H9 (cell line): Measurements from ENCODE around the gene ARHGEF16. TPM values are rescaled to one million over a fixed set of nuclear protein-coding genes. Genes with fewer than 3 reads are reported as not detected.

Experiments used
- DNase-seq: peaks from one replicate; pipeline ENCODE4 v3.0.0-alpha.2; 2017
- H2AFZ ChIP-seq: one replicate; pipeline ENCODE4 v1.6.1; 2013; ENCODE audit warnings: mild to moderate bottlenecking, low read length, control low read depth, moderate library complexity
- H2AK5ac ChIP-seq: 2 replicates; pipeline ENCODE4 v1.6.1; 2013; ENCODE audit warnings: low read length, control low read depth, mixed read lengths; ENCODE audit not compliant: insufficient read length
- H2BK120ac ChIP-seq: one replicate; pipeline ENCODE4 v1.6.1; 2013; ENCODE audit warnings: low read depth, mild to moderate bottlenecking, low read length, control low read depth, inconsistent platforms; ENCODE audit not compliant: poor library complexity, severe bottlenecking
- H2BK12ac ChIP-seq: 2 replicates; pipeline ENCODE4 v1.6.1; 2013; ENCODE audit warnings: low read length, control low read depth, mixed read lengths, low read depth; ENCODE audit not compliant: insufficient read length
- H2BK15ac ChIP-seq: 2 replicates; pipeline ENCODE4 v1.6.1; 2013; ENCODE audit warnings: low read depth, low read length, control low read depth
- H2BK20ac ChIP-seq: one replicate; pipeline ENCODE4 v1.6.1; 2013; ENCODE audit warnings: low read depth, mild to moderate bottlenecking, low read length, control low read depth, inconsistent platforms; ENCODE audit not compliant: poor library complexity, severe bottlenecking
- H2BK5ac ChIP-seq: 2 replicates; pipeline ENCODE4 v1.6.1; 2013; ENCODE audit warnings: low read length, control low read depth, mixed read lengths; ENCODE audit not compliant: insufficient read length
- H3K14ac ChIP-seq: 2 replicates; pipeline ENCODE4 v1.6.1; 2013; ENCODE audit warnings: low read length, control low read depth; ENCODE audit not compliant: insufficient read depth
- H3K18ac ChIP-seq: 2 replicates; pipeline ENCODE4 v1.6.1; 2013; ENCODE audit warnings: low read depth, mild to moderate bottlenecking, mixed read lengths, low read length, control low read depth; ENCODE audit not compliant: insufficient read length
- H3K23ac ChIP-seq: 2 replicates; pipeline ENCODE4 v1.6.1; 2013; ENCODE audit warnings: low read length, control low read depth, mixed read lengths, low read depth; ENCODE audit not compliant: insufficient read length
- H3K23me2 ChIP-seq: 2 replicates; pipeline ENCODE4 v1.6.1; 2013; ENCODE audit warnings: low read depth, mild to moderate bottlenecking, mixed read lengths, low read length, control low read depth; ENCODE audit not compliant: insufficient read length, poor library complexity, severe bottlenecking
- H3K27ac ChIP-seq: 2 replicates; pipeline ENCODE4 v1.5.1; 2013; ENCODE audit warnings: low read length, control low read depth, mixed read lengths, low read depth; ENCODE audit not compliant: insufficient read length
- H3K27me3 ChIP-seq: 2 replicates; pipeline ENCODE4 v1.6.1; 2013; ENCODE audit warnings: low read length, control low read depth, inconsistent platforms; ENCODE audit not compliant: insufficient read depth
- H3K4ac ChIP-seq: 2 replicates; pipeline ENCODE4 v1.6.1; 2013; ENCODE audit warnings: low read depth, mild to moderate bottlenecking, control low read depth, inconsistent platforms, low read length, moderate library complexity
- H3K4me1 ChIP-seq: 2 replicates; pipeline ENCODE4 v1.6.1; 2013; ENCODE audit warnings: low read length, control low read depth, inconsistent platforms; ENCODE audit not compliant: insufficient read depth
- H3K4me2 ChIP-seq: 2 replicates; pipeline ENCODE4 v1.6.1; 2013; ENCODE audit warnings: low read length, control low read depth, mixed read lengths; ENCODE audit not compliant: insufficient read length, insufficient read depth
- H3K56ac ChIP-seq: 2 replicates; pipeline ENCODE4 v1.6.1; 2013; ENCODE audit warnings: low read depth, mild to moderate bottlenecking, mixed read lengths, low read length, control low read depth; ENCODE audit not compliant: insufficient read length
- H3K79me1 ChIP-seq: 2 replicates; pipeline ENCODE4 v1.6.1; 2013; ENCODE audit warnings: low read depth, mild to moderate bottlenecking, moderate library complexity, low read length, control low read depth, inconsistent platforms; ENCODE audit not compliant: insufficient read depth, poor library complexity, severe bottlenecking
- H3K79me2 ChIP-seq: 2 replicates; pipeline ENCODE4 v1.6.1; 2013; ENCODE audit warnings: low read length, control low read depth, inconsistent platforms; ENCODE audit not compliant: insufficient read depth
- H3K9ac ChIP-seq: 2 replicates; pipeline ENCODE4 v1.6.1; 2013; ENCODE audit warnings: low read length, control low read depth, mixed read lengths; ENCODE audit not compliant: insufficient read length; ENCODE audit errors: extremely low read depth
- H3K9me3 ChIP-seq: one replicate; pipeline ENCODE4 v1.6.1; 2013; ENCODE audit warnings: low read depth, low read length, inconsistent platforms; ENCODE audit not compliant: control insufficient read depth
- H3T11ph ChIP-seq: one replicate; pipeline ENCODE4 v1.6.1; 2013; ENCODE audit warnings: mild to moderate bottlenecking, low read length, control low read depth, inconsistent platforms
- H4K20me1 ChIP-seq: one replicate; pipeline ENCODE4 v1.6.1; 2013; ENCODE audit not compliant: control insufficient read depth, insufficient read length, insufficient read depth
- H4K5ac ChIP-seq: 2 replicates; pipeline ENCODE4 v1.6.1; 2013; ENCODE audit warnings: low read depth, mild to moderate bottlenecking, mixed read lengths, low read length, control low read depth; ENCODE audit not compliant: insufficient read length
- H4K8ac ChIP-seq: replicated peaks from 2 replicates; pipeline ENCODE4 v1.6.1; 2013; ENCODE audit warnings: low read length, control low read depth, mixed read lengths, low read depth; ENCODE audit not compliant: insufficient read length
- H4K91ac ChIP-seq: 2 replicates; pipeline ENCODE4 v1.6.1; 2013; ENCODE audit warnings: low read depth, mild to moderate bottlenecking, moderate library complexity, mixed read lengths, low read length, control low read depth; ENCODE audit not compliant: insufficient read length
- H3K27ac Mint-ChIP-seq, 3 experiments: 2 replicates in 2 of 3; 3 replicates in 1 of 3; pipeline ENCODE4 v1.8.0; 2020 to 2021; ENCODE audit warnings: mixed read lengths in 3 of 3, mild to moderate bottlenecking in 1 of 3, moderate library complexity in 1 of 3
- H3K27me3 Mint-ChIP-seq: 2 replicates; pipeline ENCODE4 v1.8.0; 2021; ENCODE audit warnings: low read depth, mild to moderate bottlenecking, moderate library complexity, mixed read lengths
- H3K36me3 Mint-ChIP-seq, 3 experiments: 2 replicates in 2 of 3; 3 replicates in 1 of 3; pipeline ENCODE4 v1.8.0; 2020 to 2021; ENCODE audit warnings: low read depth in 3 of 3, mixed read lengths in 3 of 3; ENCODE audit not compliant: insufficient read depth in 1 of 3
- H3K4me1 Mint-ChIP-seq, 2 experiments: 2 replicates each; pipeline ENCODE4 v1.8.0; 2020; ENCODE audit warnings: mixed read lengths in 2 of 2
- H3K4me3 Mint-ChIP-seq, 2 experiments: 2 replicates in 1 of 2; 3 replicates in 1 of 2; pipeline ENCODE4 v1.8.0; 2020 to 2021; ENCODE audit warnings: mild to moderate bottlenecking in 2 of 2, mixed read lengths in 2 of 2, moderate library complexity in 1 of 2
- H3K9me3 Mint-ChIP-seq, 2 experiments: 2 replicates in 1 of 2; 3 replicates in 1 of 2; pipeline ENCODE4 v1.8.0; 2020; ENCODE audit warnings: mild to moderate bottlenecking in 2 of 2, mixed read lengths in 2 of 2, moderate library complexity in 1 of 2
- CTCF ChIP-seq: fragments of 200-600 bp; sonication (generic); conservative IDR thresholded peaks from 3 replicates; pipeline ENCODE4 v1.8.0; 2021; ENCODE audit warnings: antibody characterized with exemption, mild to moderate bottlenecking
- WGBS: extraction: QIAGEN DNeasy Blood & Tissue Kit; methylation state at CpG from one replicate; pipeline ENCODE4 v1.1.7; 2013; ENCODE audit warnings: missing lambda C conversion rate, low lambda C conversion rate, mixed read lengths; ENCODE audit not compliant: insufficient read length; ENCODE audit errors: extremely low coverage; 5-methylcytosine and 5-hydroxymethylcytosine counted together
- total RNA-seq: library from RNA; stranded (reverse); gene quantifications from 2 replicates; pipeline ENCODE4 v1.2.1, GENCODE V29; 2021

The ARHGEF16 gene
- total RNA-seq, 1 experiment from 2014 or later = 48.5 TPM

- H2BK15ac ChIP-seq = no peak overlapping the region
- H2BK12ac ChIP-seq = no peak overlapping the region
- no peak overlapping the region for H4K5ac ChIP-seq
- H3K9me3 Mint-ChIP-seq = peaks cover 0 to 3% of the 10 kb centered on the region in 2 experiments; a peak in 2 of 5 replicates
- no peak overlapping the region for H3K23ac ChIP-seq
- H3K27me3 Mint-ChIP-seq = no peaks in the 10 kb centered on the region
- H3T11ph ChIP-seq = no peak overlapping the region
- no peak overlapping the region for H4K91ac ChIP-seq
- no peak overlapping the region for H3K56ac ChIP-seq
- DNase-seq = no peak
- H3K79me1 ChIP-seq = no peaks in the 10 kb centered on the region
- no peak overlapping the region for H2BK5ac ChIP-seq
- H3K4me2 ChIP-seq = no peak overlapping the region
- no peak overlapping the region for H3K27ac Mint-ChIP-seq
- H3K4ac ChIP-seq = no peak overlapping the region
- peaks cover 0 to 5% (median 5%) of the 10 kb centered on the region in 3 experiments; a peak in 4 of 7 replicates for H3K36me3 Mint-ChIP-seq
- no peak overlapping the region for H2BK120ac ChIP-seq
- H3K23me2 ChIP-seq = no peaks in the 10 kb centered on the region
- no peaks in the 10 kb centered on the region for H3K4me1 ChIP-seq
- H3K4me3 Mint-ChIP-seq = no peak overlapping the region
- H3K9me3 ChIP-seq = no peaks in the 10 kb centered on the region
- H2AFZ ChIP-seq = no peak overlapping the region
- H3K9ac ChIP-seq = no peak overlapping the region
- no CpG with 5 or more reads among the region's 15 CpGs for WGBS
- H2AK5ac ChIP-seq = no peak overlapping the region
- TF ChIP-seq CTCF = no peak
- H4K8ac ChIP-seq = no peak overlapping the region
- no peaks in the 10 kb centered on the region for H3K4me1 Mint-ChIP-seq
- peaks cover 6% of the 10 kb centered on the region for H4K20me1 ChIP-seq
- H3K27me3 ChIP-seq = no peaks in the 10 kb centered on the region
- no peaks in the 10 kb centered on the region for H3K79me2 ChIP-seq
- no peak overlapping the region for H3K18ac ChIP-seq
- H3K27ac ChIP-seq = no peak overlapping the region
- H3K14ac ChIP-seq = no peak overlapping the region; the same call in 1 of the 2 replicates
- no peak overlapping the region for H2BK20ac ChIP-seq
Observed at GRCh38 chr1:3511856-3512255, 57.4 kb downstream of the ARHGEF16 start.
